Memory B cell (primary cell): ENCODE measurements around the gene MYB.
"Not testable (repeated sequence)": the region's sequence is repeated elsewhere in the genome, so short reads cannot be mapped to it uniquely, and the experiment has no call there.

Experiments
- ATAC-seq: fragments of 150-1000 bp; cut with Tn5 transposase; 2 replicates; pipeline ENCODE4 v1.10.0; 2021; ENCODE audit warnings: low read depth, mild to moderate bottlenecking, moderate library complexity
- DNase-seq, 2 donors: peaks; one replicate each; pipeline ENCODE4 v3.0.0; 2022; ENCODE audit warnings: low spot score in 2 of 2
- H3K27ac Mint-ChIP-seq: one replicate; pipeline ENCODE4 v1.8.0; 2022; ENCODE audit warnings: mild to moderate bottlenecking, moderate library complexity, mixed read lengths
- H3K27me3 Mint-ChIP-seq: one replicate; pipeline ENCODE4 v1.8.0; 2022; ENCODE audit warnings: mixed read lengths
- H3K36me3 Mint-ChIP-seq: one replicate; pipeline ENCODE4 v1.8.0; 2022; ENCODE audit warnings: mild to moderate bottlenecking, mixed read lengths
- H3K4me1 Mint-ChIP-seq: one replicate; pipeline ENCODE4 v1.8.0; 2022; ENCODE audit warnings: mixed read lengths
- H3K4me3 Mint-ChIP-seq: one replicate; pipeline ENCODE4 v1.8.0; 2022; ENCODE audit warnings: mild to moderate bottlenecking, moderate library complexity, mixed read lengths
- H3K9me3 Mint-ChIP-seq: one replicate; pipeline ENCODE4 v1.8.0; 2022; ENCODE audit warnings: mixed read lengths

Gene MYB

GRCh38 chr6:135227758-135228157, 46.6 kb downstream of the MYB start:
- ATAC-seq (no peak), DNase-seq (no peak)
- Mint-ChIP-seq H3K27me3 (peaks cover 3% of the 10 kb centered on the region), H3K36me3 (no peaks in the 10 kb centered on the region), H3K27ac (no peak overlapping the region), H3K9me3 (no peaks in the 10 kb centered on the region), H3K4me3 (no peak overlapping the region), H3K4me1 (peaks cover 6% of the 10 kb centered on the region)

DNA sequence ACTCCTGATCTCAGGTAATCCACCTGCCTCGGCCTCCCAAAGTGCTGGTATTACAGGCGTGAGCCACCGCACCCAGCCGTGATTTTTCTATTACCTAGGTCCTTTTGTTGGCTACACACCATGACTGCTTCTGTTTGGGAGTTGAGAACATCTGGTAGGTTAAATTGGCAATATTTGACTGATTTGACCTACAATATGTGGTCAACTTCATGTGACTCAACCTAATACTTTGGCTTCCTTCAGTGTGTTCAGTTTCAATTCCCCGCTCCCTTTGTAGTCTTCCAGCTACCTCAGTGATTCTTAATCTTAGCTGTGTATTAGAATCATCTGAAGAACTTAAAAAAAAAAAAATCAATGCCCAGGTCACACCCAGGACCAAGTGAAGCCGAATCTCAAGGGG, 47.4 kb downstream of the MYB start:
- no peaks in the 10 kb centered on the region for H3K9me3 Mint-ChIP-seq
- H3K4me3 Mint-ChIP-seq, result no peak overlapping the region
- no peak overlapping the region for H3K27ac Mint-ChIP-seq
- peaks cover 6% of the 10 kb centered on the region for H3K4me1 Mint-ChIP-seq
- no peak for DNase-seq
- H3K27me3 Mint-ChIP-seq, result peaks cover 2% of the 10 kb centered on the region
- H3K36me3 Mint-ChIP-seq, result no peaks in the 10 kb centered on the region
- ATAC-seq, result no peak

GRCh38 chr6:135229996-135230395, 48.9 kb downstream of the MYB start:
- DNase-seq, result no peak
- no peak overlapping the region for H3K27ac Mint-ChIP-seq
- no peaks in the 10 kb centered on the region for H3K4me1 Mint-ChIP-seq

DNA sequence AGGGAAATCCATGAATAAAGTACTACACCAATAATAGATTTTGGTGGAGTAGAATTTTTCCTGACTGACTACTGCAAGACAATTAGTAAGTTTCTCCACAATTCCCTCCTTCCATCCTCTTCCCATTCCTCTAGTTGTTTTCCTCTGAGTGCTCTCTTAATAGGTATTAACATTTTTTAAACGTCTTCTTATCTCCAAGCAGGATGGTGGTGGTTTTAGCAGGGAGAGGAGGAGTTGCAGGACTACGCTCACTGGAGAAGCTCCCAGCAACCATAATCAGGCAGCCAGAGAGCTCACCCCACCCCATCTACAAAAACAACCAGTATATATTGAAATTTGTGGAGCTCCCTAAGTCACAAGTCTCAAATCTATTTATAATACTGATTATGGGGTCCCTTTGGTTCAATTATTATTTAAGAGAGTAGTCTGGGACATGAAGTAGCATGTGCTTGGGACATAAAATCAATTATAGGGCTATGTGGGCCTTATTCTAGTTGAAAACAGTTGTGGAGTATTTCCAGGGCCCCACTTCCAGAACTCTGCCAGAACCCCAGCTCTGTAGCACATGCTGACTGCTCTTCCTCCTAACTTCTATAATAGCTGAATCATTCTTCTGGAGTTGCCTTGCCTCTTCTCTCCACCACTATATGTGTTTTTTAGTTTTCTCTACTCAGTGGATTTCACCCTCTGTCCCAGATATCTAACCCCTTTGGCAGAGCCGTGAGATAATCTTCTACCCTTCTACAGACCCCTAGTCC, 49.8 kb downstream of the MYB start:
- Mint-ChIP-seq H3K9me3 (no peaks in the 10 kb centered on the region), H3K27ac (no peak overlapping the region), H3K36me3 (no peaks in the 10 kb centered on the region), H3K27me3 (no peaks in the 10 kb centered on the region), H3K4me1 (no peaks in the 10 kb centered on the region), H3K4me3 (no peak overlapping the region)
- no peak for DNase-seq
- no peak for ATAC-seq

More at GRCh38 chr6:135229996-135230395, 48.9 kb downstream of the MYB start:
- no peaks in the 10 kb centered on the region for H3K36me3 Mint-ChIP-seq
- H3K27me3 Mint-ChIP-seq, result no peaks in the 10 kb centered on the region
- H3K4me3 Mint-ChIP-seq, result no peak overlapping the region
- ATAC-seq, result no peak
- no peaks in the 10 kb centered on the region for H3K9me3 Mint-ChIP-seq

DNA sequence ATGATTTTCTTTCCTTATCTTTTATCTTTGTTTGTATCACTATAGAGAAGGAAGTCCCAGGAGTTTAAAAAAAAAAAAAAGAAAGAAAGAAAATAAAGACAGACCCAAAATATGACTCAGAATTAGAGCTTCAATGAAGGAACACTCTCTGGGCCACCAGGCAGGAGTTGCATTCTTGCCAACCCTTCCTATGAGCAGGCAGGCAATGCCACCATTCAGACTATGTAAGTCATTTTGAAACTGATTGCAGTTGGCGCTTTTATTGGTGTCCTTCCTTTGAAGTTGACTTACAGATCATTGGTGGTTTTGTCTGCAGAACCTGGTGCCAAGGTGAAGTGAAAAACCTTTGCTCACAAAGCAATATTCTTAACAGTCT, 50.3 kb downstream of the MYB start:
- Mint-ChIP-seq H3K9me3 (no peaks in the 10 kb centered on the region), H3K27ac (no peak overlapping the region), H3K4me1 (no peaks in the 10 kb centered on the region), H3K27me3 (no peaks in the 10 kb centered on the region), H3K36me3 (no peaks in the 10 kb centered on the region), H3K4me3 (no peak overlapping the region)
- DNase-seq (no peak), ATAC-seq (no peak)

DNA sequence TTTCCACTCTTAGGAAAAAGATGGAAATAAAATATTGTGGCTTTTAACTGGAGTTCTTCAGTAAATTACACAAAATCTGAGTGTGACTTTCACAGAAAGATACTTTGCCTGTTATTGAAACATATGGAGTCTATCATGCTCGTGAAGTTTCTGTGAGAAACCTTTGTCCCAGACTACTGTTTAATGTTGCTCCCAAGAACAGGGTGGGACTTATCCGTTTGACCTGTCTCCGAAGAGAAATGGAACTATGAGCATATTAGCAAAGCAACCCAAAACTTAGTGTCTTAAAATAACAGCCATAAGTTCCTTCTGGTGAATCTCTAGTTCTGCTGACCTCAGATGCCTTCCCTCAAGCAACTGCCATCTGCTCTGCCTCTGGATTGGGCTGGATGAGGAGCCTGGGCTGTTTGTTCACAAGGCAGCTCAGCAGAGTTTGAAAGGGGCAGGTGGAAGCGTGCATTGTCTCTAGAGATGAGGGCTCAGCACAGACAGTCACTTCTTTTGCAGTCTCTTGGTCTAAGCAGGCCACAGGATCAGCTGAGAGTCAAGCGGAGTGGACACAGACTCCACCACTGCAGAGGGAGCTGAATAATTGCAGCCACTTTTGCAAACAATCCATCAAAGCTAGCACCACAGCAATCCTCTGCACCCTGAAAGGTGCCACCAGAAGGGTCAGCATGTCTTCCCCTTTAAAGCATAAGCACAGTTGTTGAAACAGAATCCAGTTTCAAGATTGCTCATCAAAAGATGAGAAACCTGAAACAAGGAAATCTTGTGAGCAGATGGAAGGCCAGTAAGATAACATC, 52.8 kb downstream of the MYB start:
- no peak for DNase-seq
- H3K27ac Mint-ChIP-seq, result no peak overlapping the region

DNA sequence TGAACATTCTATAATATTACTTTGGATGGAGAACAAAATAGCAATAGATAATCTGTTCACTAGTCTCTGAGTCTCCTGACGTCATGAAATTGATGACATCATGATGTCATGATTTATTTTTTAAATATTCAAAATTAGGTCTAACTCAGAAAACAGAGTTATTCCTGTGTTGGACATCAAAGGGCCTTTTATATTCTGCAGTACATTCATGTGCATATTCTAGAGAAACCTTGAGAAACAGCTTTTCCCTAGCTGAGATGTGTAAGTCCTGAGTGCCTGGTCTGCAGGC, 53.3 kb downstream of the MYB start:
- Mint-ChIP-seq H3K9me3 (no peaks in the 10 kb centered on the region), H3K4me1 (no peaks in the 10 kb centered on the region), H3K4me3 (no peak overlapping the region), H3K27me3 (no peaks in the 10 kb centered on the region), H3K27ac (no peak overlapping the region), H3K36me3 (no peaks in the 10 kb centered on the region)
- ATAC-seq (no peak), DNase-seq (no peak)

More for the DNA sequence above, 52.8 kb downstream of the MYB start:
- H3K9me3 Mint-ChIP-seq, result no peaks in the 10 kb centered on the region
- ATAC-seq, result no peak
- no peaks in the 10 kb centered on the region for H3K36me3 Mint-ChIP-seq
- H3K4me1 Mint-ChIP-seq, result no peaks in the 10 kb centered on the region
- no peak overlapping the region for H3K4me3 Mint-ChIP-seq
- H3K27me3 Mint-ChIP-seq, result no peaks in the 10 kb centered on the region

DNA sequence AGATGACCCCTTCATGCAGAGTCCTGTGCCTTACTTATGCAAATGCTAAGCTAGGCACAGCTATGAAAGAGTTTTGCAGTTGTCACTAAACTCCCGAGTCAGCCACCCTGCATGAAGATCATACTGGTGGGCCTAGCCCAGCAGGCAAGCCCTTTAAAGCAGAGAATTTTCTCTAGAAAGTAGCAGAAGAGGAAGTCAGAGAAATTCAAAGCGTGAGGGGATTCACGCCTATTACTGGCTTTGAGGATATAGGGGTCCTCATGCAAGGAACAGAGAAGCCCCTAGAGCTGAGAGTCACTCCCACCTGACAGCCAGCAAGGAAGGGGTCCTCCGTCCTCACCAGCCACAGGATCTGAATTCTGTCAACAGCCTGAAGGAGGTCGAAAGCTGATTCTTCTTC, 54.6 kb downstream of the MYB start:
- H3K27ac Mint-ChIP-seq, result no peak overlapping the region
- H3K27me3 Mint-ChIP-seq, result no peaks in the 10 kb centered on the region
- H3K9me3 Mint-ChIP-seq, result no peaks in the 10 kb centered on the region
- no peaks in the 10 kb centered on the region for H3K36me3 Mint-ChIP-seq
- DNase-seq, result no peak
- no peak overlapping the region for H3K4me3 Mint-ChIP-seq
- no peak for ATAC-seq
- H3K4me1 Mint-ChIP-seq, result no peaks in the 10 kb centered on the region

GRCh38 chr6:135236319-135236718, 55.2 kb downstream of the MYB start:
- H3K4me3 Mint-ChIP-seq, result no peak overlapping the region
- no peaks in the 10 kb centered on the region for H3K9me3 Mint-ChIP-seq
- no peaks in the 10 kb centered on the region for H3K4me1 Mint-ChIP-seq
- H3K27ac Mint-ChIP-seq, result no peak overlapping the region
- DNase-seq, result no peak
- no peak for ATAC-seq
- H3K36me3 Mint-ChIP-seq, result no peaks in the 10 kb centered on the region
- H3K27me3 Mint-ChIP-seq, result no peaks in the 10 kb centered on the region

DNA sequence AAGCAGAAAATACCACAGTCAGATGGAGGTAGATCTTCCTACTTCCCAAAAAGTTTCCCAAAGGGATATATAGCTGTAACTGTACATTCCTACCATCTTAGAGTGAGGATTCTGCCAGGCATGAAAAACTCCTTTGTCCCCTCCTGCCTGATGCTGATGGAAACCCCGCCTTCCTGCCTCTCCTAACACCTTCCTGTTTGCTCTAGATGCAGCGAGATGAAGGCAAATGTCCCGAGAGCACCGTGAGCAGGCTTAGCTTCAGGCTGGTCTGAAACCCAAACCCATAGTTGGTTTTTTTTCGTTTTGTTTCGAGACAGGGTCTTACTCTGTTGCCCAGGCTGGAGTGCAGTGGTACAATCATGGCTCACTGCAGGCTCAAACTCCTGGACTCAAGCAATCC, 55.6 kb downstream of the MYB start:
- no peak overlapping the region for H3K4me3 Mint-ChIP-seq
- no peaks in the 10 kb centered on the region for H3K27me3 Mint-ChIP-seq
- no peaks in the 10 kb centered on the region for H3K36me3 Mint-ChIP-seq
- H3K27ac Mint-ChIP-seq, result no peak overlapping the region
- ATAC-seq (no peak), DNase-seq (no peak)
- H3K9me3 Mint-ChIP-seq, result no peaks in the 10 kb centered on the region
- H3K4me1 Mint-ChIP-seq, result no peaks in the 10 kb centered on the region

- ATAC-seq, result no peak
- no peaks in the 10 kb centered on the region for H3K27me3 Mint-ChIP-seq
- H3K4me3 Mint-ChIP-seq, result no peak overlapping the region
- H3K9me3 Mint-ChIP-seq, result peaks cover 1% of the 10 kb centered on the region
- DNase-seq, result no peak
- H3K36me3 Mint-ChIP-seq, result no peaks in the 10 kb centered on the region
- H3K4me1 Mint-ChIP-seq, result no peaks in the 10 kb centered on the region
- H3K27ac Mint-ChIP-seq, result no peak overlapping the region
Observed at GRCh38 chr6:135240711-135241110, 59.6 kb downstream of the MYB start.

DNA sequence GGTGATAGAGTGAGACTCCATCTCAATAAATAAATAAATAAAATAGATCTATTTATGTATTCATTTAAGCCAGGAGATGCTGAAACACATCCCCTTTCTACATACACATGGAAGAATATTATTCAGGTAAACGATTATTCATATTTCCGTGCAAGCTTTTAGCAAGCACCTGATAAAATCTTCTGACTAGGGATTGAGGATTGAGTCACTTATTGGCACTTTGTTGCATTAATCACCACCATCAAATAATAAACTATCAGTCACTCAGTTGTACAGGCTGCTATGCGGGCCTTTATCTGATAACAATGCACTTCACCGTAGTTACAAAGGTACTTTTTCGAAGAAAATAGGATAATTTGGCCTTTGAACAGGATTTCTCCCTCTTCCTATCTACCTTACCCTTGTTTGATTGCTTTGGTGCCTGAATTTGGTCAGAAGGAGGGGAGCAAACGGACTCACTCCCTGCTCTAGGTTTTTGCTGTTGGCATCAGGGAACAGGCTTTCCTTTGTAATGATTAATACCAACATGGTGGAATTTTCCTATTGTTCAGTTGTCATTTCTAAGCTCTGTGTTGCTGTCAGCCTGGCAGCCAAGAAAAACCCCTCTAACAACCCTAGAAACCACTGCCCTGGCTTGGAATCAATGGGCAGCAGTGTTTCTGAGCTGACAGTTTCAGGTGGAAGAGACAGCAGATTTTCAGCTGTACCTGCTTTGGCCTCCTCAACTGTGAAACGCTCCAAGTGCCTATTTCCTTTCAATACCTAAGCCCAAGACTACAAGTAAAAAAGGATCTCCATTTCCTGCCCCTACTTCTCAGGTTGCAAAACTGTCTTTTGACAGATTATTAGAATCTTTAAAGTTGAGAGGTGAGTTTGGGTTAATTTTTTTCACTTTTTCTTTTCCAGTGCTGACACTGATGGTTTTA, 63.0 kb downstream of the MYB start:
- Mint-ChIP-seq H3K27ac (no peak overlapping the region), H3K9me3 (peaks cover 1% of the 10 kb centered on the region), H3K4me3 (no peak overlapping the region), H3K4me1 (no peaks in the 10 kb centered on the region), H3K27me3 (no peaks in the 10 kb centered on the region), H3K36me3 (no peaks in the 10 kb centered on the region)
- ATAC-seq (no peak), DNase-seq (no peak)

DNA sequence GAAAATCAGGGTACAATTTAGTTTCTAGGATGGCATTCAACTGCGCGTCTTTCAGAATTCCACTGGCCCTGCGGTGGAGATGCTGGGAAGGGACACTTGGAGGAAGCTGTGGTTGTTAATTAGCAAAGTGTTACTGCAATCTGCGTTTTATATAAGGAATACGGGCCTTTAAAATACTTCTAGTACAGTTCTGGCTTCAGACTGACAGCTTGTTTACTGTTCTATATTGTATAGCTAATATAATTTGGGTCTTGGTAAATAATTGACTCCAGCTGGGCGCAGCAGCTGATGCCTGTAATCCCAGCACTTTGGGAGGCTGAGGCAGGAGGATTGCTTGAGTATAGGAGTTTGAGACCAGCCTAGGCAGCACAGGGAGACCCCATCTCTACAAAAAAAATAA, 63.7 kb downstream of the MYB start:
- Mint-ChIP-seq H3K4me3 (no peak overlapping the region), H3K27ac (no peak overlapping the region), H3K9me3 (peaks cover 1% of the 10 kb centered on the region), H3K4me1 (peaks cover under 1% of the 10 kb centered on the region), H3K27me3 (no peaks in the 10 kb centered on the region), H3K36me3 (no peaks in the 10 kb centered on the region)
- DNase-seq (no peak), ATAC-seq (no peak)

DNA sequence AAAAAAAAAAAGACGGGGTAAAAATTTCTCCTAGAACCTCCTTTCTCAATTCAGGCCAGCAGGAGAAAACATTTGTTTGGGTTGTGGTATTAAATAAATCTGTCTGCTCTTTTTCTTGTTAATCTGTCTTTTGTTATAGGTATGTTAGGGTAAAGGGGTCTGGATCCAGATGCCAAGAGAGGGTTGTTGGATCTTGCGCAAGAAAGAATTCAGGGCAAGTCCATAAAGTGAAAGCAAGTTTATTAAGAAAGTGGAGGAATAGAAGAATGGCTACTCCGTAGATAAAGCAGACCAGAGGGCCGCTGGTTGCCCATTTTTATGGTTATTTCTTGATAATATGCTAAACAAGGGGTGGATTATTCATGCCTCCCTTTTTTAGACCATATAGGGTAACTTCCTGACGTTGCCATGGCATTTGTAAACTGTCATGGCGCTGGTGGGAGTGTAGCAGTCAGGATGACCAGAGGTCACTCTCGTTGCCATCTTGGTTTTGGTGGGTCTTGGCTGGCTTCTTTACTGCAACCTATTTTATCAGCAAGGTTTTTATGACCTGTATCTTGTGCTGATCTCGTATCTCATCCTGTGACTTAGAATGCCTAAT, 65.4 kb downstream of the MYB start:
- H3K9me3 Mint-ChIP-seq, H3K4me3 Mint-ChIP-seq, DNase-seq, ATAC-seq, H3K27ac Mint-ChIP-seq, H3K36me3 Mint-ChIP-seq, H3K27me3 Mint-ChIP-seq, H3K4me1 Mint-ChIP-seq: not testable (repeated sequence)
